GM12878 (cell line): ENCODE results near the gene ZXDC. TPM values are rescaled to one million over a fixed set of nuclear protein-coding genes. Genes with fewer than 3 reads are reported as not detected.

Source experiments
- ATAC-seq: fragments of 200-7000 bp; cut with Tn5 transposase; 3 replicates; pipeline ENCODE4 v1.9.1; 2020; ENCODE audit warnings: mild to moderate bottlenecking, moderate library complexity
- BruUV-seq: library from RNA; stranded (reverse); fragments of 400-500 nt; replicated peaks from 2 replicates; lab custom pipeline; 2021; lab: Mats Ljungman, UMichigan
- CTCF ChIA-PET: fragments of 300-600 bp; sonication (Branson Sonifier 250); formaldehyde crosslinking; extraction: SDS; loops from one replicate; lab custom pipeline; 2021; ENCODE audit warnings: inconsistent platforms; lab: Yijun Ruan, JAX
- POLR2A ChIA-PET: fragments of 350-600 bp; formaldehyde crosslinking; extraction: SDS; loops from one replicate; lab custom pipeline; 2021; ENCODE audit warnings: inconsistent platforms; lab: Charles Lee
- RAD21 ChIA-PET: fragments of 300-600 bp; sonication (Branson Sonifier 250); formaldehyde crosslinking; loops from one replicate; lab custom pipeline; 2023; ENCODE audit warnings: antibody characterized with exemption; ENCODE audit not compliant: unreplicated experiment; lab: Charles Lee
- SMC1A ChIA-PET: fragments of 300-600 bp; sonication (Branson Sonifier 250); formaldehyde crosslinking; loops from one replicate; lab custom pipeline; 2023; ENCODE audit not compliant: unreplicated experiment, uncharacterized antibody; lab: Charles Lee
- DNase-seq: peaks from one replicate; pipeline ENCODE4 v3.0.0-alpha.2; 2011; ENCODE audit warnings: low read depth, low spot score
- FAIRE-seq: peaks from 3 replicates; lab custom pipeline; 2011; peaks lifted over from hg19 to GRCh38; lab: Jason Lieb, UNC
- H2AFZ ChIP-seq: 2 replicates; pipeline ENCODE4 v1.6.0; 2011; ENCODE audit warnings: low read depth, low read length, control low read depth; ENCODE audit not compliant: control insufficient read depth
- H3K27ac ChIP-seq: 2 replicates; pipeline ENCODE4 v1.5.1; 2011; ENCODE audit warnings: control low read depth; ENCODE audit not compliant: control insufficient read depth, insufficient read depth
- H3K27me3 ChIP-seq, 2 experiments: replicated peaks in 1 of 2; 2 replicates each; pipeline versions ENCODE4 v1.6.0 to v1.6.1; 2011; ENCODE audit warnings: low read length in 1 of 2; ENCODE audit not compliant: control insufficient read depth in 2 of 2, insufficient read depth in 2 of 2
- H3K36me3 ChIP-seq, 2 experiments: 2 replicates each; pipeline ENCODE4 v1.5.1; 2011; ENCODE audit warnings: low read length in 1 of 2; ENCODE audit not compliant: control insufficient read depth in 2 of 2, insufficient read depth in 2 of 2
- H3K4me1 ChIP-seq: 2 replicates; pipeline ENCODE4 v1.6.1; 2011; ENCODE audit warnings: mild to moderate bottlenecking, low read length, moderate library complexity, mixed read lengths; ENCODE audit not compliant: control insufficient read depth, insufficient read depth
- H3K4me2 ChIP-seq: 2 replicates; pipeline ENCODE4 v1.6.0; 2011; ENCODE audit warnings: control low read depth; ENCODE audit not compliant: control insufficient read depth, insufficient read depth
- H3K4me3 ChIP-seq: fragments of 200-600 bp; sonication (generic); 2 replicates; pipeline ENCODE4 v1.5.1; 2016
- H3K79me2 ChIP-seq: 2 replicates; pipeline ENCODE4 v1.6.0; 2011; ENCODE audit warnings: low read length; ENCODE audit not compliant: control insufficient read depth, insufficient read depth
- H3K9ac ChIP-seq: 2 replicates; pipeline ENCODE4 v1.8.0; 2011; ENCODE audit warnings: low read length, control low read depth, mixed read lengths; ENCODE audit not compliant: control insufficient read depth, insufficient read depth
- H3K9me3 ChIP-seq: replicated peaks from 3 replicates; pipeline ENCODE4 v1.5.1; 2011; ENCODE audit warnings: mild to moderate bottlenecking, low read length; ENCODE audit not compliant: control insufficient read depth, insufficient read depth
- H4K20me1 ChIP-seq: 2 replicates; pipeline ENCODE4 v1.6.0; 2011; ENCODE audit not compliant: control insufficient read depth, insufficient read depth
- CBX3 ChIP-seq: fragments of 200-600 bp; sonication (generic); IDR thresholded peaks from 2 replicates; pipeline ENCODE4 v1.6.1; 2016; ENCODE audit warnings: low read depth, borderline replicate concordance
- CTCF ChIP-seq, 3 experiments: IDR thresholded peaks in 2 of 3; conservative IDR thresholded peaks in 1 of 3; 2 replicates each; pipeline ENCODE4 v1.5.1; 2011; ENCODE audit warnings: low read depth in 3 of 3, low read length in 3 of 3, mild to moderate bottlenecking in 3 of 3, control low read depth in 2 of 3, moderate library complexity in 2 of 3, inconsistent platforms in 1 of 3, mixed read lengths in 1 of 3; ENCODE audit not compliant: control insufficient read depth in 2 of 3, insufficient read depth in 1 of 3; ENCODE audit errors: extremely low read depth in 1 of 3
- EZH2 ChIP-seq: IDR thresholded peaks from 2 replicates; pipeline ENCODE4 v1.6.1; 2012; ENCODE audit warnings: low read depth, mild to moderate bottlenecking, control low read depth, inconsistent platforms, low read length, borderline replicate concordance; ENCODE audit not compliant: control insufficient read depth
- GABPA ChIP-seq: IDR thresholded peaks from 2 replicates; pipeline ENCODE4 v1.6.1; 2014; ENCODE audit warnings: antibody characterized with exemption, low read depth, mild to moderate bottlenecking, inconsistent platforms
- HDAC6 ChIP-seq: fragments of 200-600 bp; sonication (generic); IDR thresholded peaks from one replicate; pipeline ENCODE4 v1.8.0; 2017; ENCODE audit warnings: antibody characterized with exemption; ENCODE audit not compliant: unreplicated experiment
- KDM1A ChIP-seq: fragments of 200-600 bp; sonication (generic); IDR thresholded peaks from 2 replicates; pipeline ENCODE4 v1.6.1; 2016; ENCODE audit warnings: borderline replicate concordance
- MXI1 ChIP-seq: fragments of 150-350 bp; IDR thresholded peaks from 2 replicates; pipeline ENCODE4 v1.6.1; 2011; ENCODE audit warnings: low read depth, mild to moderate bottlenecking, inconsistent platforms, low read length, improper control_type of control experiment
- MYB ChIP-seq: fragments of 150-350 bp; IDR thresholded peaks from 2 replicates; pipeline ENCODE4 v1.6.1; 2014; ENCODE audit warnings: mild to moderate bottlenecking, low read depth, low read length, borderline replicate concordance
- STAT1 ChIP-seq: fragments of 450-650 bp; conservative IDR thresholded peaks from 2 replicates; pipeline ENCODE4 v1.6.1; 2014; ENCODE audit warnings: antibody characterized with exemption, mild to moderate bottlenecking
- USF1 ChIP-seq: IDR thresholded peaks from 2 replicates; pipeline ENCODE4 v1.6.1; 2011; ENCODE audit warnings: borderline replicate concordance, low read depth, mild to moderate bottlenecking, moderate library complexity, mixed read lengths, low read length; ENCODE audit not compliant: insufficient read depth; ENCODE audit errors: extremely low read length
- USF2 ChIP-seq: IDR thresholded peaks from 2 replicates; pipeline ENCODE4 v1.6.1; 2011; ENCODE audit warnings: low read depth, low read length, improper control_type of control experiment, borderline replicate concordance
- WGBS: methylation state at CpG from one replicate; pipeline ENCODE4 v1.1.6; 2016; ENCODE audit warnings: low lambda C conversion rate; ENCODE audit not compliant: insufficient replicate concordance, insufficient coverage; ENCODE audit errors: missing lambda C conversion rate; 5-methylcytosine and 5-hydroxymethylcytosine counted together
- in situ Hi-C: fragments of 300-500 bp; cut with MboI; formaldehyde crosslinking; loops from 9 replicates; pipeline ENCODE4 v1.14.3; 2018; ENCODE audit warnings: mixed read lengths
- intact Hi-C: fragments of 100-400 bp; cut with micrococcal nuclease; formaldehyde crosslinking; loops from one replicate; pipeline ENCODE4 v1.14.2; 2022; ENCODE audit not compliant: unreplicated experiment
- polyA plus RNA-seq, 11 experiments: library from polyadenylated mRNA; depleted of rRNA in 4 of 11; unstranded in 6 of 11; stranded (reverse) in 5 of 11; fragments of >200 nt; fragmentation: Nextera tagmentation in 4 of 11; fragmentation: Illumina TruSeq in 1 of 11; extraction: Ambion mirVana in 4 of 11; extraction: Trizol in 1 of 11; gene quantifications; 1 replicate in 1 of 11; 2 replicates in 10 of 11; pipeline versions ENCODE4 v1.2.1 to v1.2.3, GENCODE V29; 2011 to 2016; ENCODE audit warnings: inconsistent platforms in 2 of 11, missing spikeins in 2 of 11, low read depth in 1 of 11
- total RNA-seq, 4 experiments: library from RNA; depleted of rRNA in 3 of 4; stranded (reverse); fragments of >200 nt in 3 of 4; fragmentation: Illumina TruSeq in 1 of 4; extraction: Trizol in 1 of 4; gene quantifications; 2 replicates each; pipeline versions ENCODE4 v1.2.1 to v1.2.3, GENCODE V29; 2013 to 2021
- TF ChIP-seq, protein P1 (sequence below): fragments of 150-350 bp; IDR thresholded peaks from 2 replicates; pipeline ENCODE4 v1.6.1; 2016; ENCODE audit warnings: low read depth, low read length

The ZXDC gene
- total and polyA plus RNA-seq, 10 of the 15 experiments (the other 5 are each of a cell fraction or from before 2014, with no cell fraction given) = 0.72 to 15.3 (median 8.5) TPM

- intact Hi-C loops = no loop called here
- Histone ChIP-seq H3K4me2 (no peak overlapping the region), H3K9me3 (no peaks in the 10 kb centered on the region), H3K36me3 (no peaks in the 10 kb centered on the region), H4K20me1 (no peaks in the 10 kb centered on the region; the same call in 1 of the 2 replicates), H3K27me3 (no peaks in the 10 kb centered on the region; a peak in 1 of 4 replicates), H2AFZ (no peak overlapping the region), H3K27ac (no peak overlapping the region), H3K79me2 (no peaks in the 10 kb centered on the region), H3K4me1 (no peaks in the 10 kb centered on the region), H3K9ac (no peak overlapping the region), H3K4me3 (no peak overlapping the region)
- no TSS peak for BruUV-seq
- ChIA-PET CTCF (no interaction called here), SMC1A (no interaction called here), POLR2A (no interaction called here), RAD21 (no interaction called here)
- DNase-seq = no peak
- no peak for FAIRE-seq
- WGBS = 38% methylated on average over 6 of the region's 8 CpGs
- TF ChIP-seq MYB (no peak), GABPA (no peak), USF2 (no peak), MXI1 (no peak), CBX3 (no peak), HDAC6 (no peak), KDM1A (no peak), EZH2 (no peak), CTCF (IDR thresholded peaks at IDR 0.05 in 2 of 3, conservative IDR thresholded peaks at IDR 0.05 in 1 of 3; ENCODE audit: control insufficient read depth in 2 of 3, extremely low read depth in 1 of 3, insufficient read depth in 1 of 3, low read depth in 3 of 3, low read length in 3 of 3) (no peak), USF1 (no peak), STAT1 (no peak)
- TF ChIP-seq, protein P1, sequence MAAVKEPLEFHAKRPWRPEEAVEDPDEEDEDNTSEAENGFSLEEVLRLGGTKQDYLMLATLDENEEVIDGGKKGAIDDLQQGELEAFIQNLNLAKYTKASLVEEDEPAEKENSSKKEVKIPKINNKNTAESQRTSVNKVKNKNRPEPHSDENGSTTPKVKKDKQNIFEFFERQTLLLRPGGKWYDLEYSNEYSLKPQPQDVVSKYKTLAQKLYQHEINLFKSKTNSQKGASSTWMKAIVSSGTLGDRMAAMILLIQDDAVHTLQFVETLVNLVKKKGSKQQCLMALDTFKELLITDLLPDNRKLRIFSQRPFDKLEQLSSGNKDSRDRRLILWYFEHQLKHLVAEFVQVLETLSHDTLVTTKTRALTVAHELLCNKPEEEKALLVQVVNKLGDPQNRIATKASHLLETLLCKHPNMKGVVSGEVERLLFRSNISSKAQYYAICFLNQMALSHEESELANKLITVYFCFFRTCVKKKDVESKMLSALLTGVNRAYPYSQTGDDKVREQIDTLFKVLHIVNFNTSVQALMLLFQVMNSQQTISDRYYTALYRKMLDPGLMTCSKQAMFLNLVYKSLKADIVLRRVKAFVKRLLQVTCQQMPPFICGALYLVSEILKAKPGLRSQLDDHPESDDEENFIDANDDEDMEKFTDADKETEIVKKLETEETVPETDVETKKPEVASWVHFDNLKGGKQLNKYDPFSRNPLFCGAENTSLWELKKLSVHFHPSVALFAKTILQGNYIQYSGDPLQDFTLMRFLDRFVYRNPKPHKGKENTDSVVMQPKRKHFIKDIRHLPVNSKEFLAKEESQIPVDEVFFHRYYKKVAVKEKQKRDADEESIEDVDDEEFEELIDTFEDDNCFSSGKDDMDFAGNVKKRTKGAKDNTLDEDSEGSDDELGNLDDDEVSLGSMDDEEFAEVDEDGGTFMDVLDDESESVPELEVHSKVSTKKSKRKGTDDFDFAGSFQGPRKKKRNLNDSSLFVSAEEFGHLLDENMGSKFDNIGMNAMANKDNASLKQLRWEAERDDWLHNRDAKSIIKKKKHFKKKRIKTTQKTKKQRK = no peak
- ATAC-seq = no peak
- in situ Hi-C loops = no loop called here
Measured at GRCh38 chr3:126515066-126515706, 39.5 kb upstream of the ZXDC start.
